SK-N-SH (cell line): ENCODE measurements around the gene KRT23.

Experiments
- POLR2AphosphoS5 ChIP-seq: IDR thresholded peaks from 2 replicates; pipeline ENCODE4 v1.6.1; 2012; ENCODE audit warnings: low read depth, low read length
- YY1 ChIP-seq: IDR thresholded peaks from 2 replicates; pipeline ENCODE4 v1.4.0; 2012; ENCODE audit warnings: low read depth, mild to moderate bottlenecking
- TF ChIP-seq, protein P1 (sequence below): IDR thresholded peaks from 2 replicates; pipeline ENCODE4 v1.4.0; 2012; ENCODE audit warnings: low read depth, borderline replicate concordance
- TF ChIP-seq, protein P2 (sequence below): fragments of 200-600 bp; sonication (generic); IDR thresholded peaks from 2 replicates; pipeline ENCODE4 v1.6.1; 2017; ENCODE audit warnings: antibody characterized with exemption, mild to moderate bottlenecking, moderate library complexity

DNA sequence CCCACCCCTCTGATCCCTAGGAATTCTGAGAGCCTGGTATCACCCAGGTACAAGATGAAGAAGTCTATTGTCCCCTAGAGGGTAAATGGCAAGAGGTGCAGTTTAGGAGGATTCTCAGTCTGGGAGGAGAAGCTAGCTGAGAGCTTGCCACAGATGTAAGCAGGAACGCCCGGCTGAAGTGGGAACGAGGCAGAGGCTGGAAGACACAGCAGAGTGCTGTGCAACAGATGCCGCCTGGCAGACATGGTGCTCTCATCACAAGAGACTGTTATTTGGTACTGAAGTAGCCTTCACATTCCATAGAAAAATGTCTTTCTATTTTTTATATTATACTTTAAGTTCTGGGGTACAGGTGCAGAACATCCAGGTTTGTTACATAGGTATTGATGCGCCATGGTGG, 32.1 kb downstream of the KRT23 start:
- TF ChIP-seq YY1, result no peak
- TF ChIP-seq, protein P1, sequence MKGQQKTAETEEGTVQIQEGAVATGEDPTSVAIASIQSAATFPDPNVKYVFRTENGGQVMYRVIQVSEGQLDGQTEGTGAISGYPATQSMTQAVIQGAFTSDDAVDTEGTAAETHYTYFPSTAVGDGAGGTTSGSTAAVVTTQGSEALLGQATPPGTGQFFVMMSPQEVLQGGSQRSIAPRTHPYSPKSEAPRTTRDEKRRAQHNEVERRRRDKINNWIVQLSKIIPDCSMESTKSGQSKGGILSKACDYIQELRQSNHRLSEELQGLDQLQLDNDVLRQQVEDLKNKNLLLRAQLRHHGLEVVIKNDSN, result no peak
- no peak for TF ChIP-seq POLR2AphosphoS5
- TF ChIP-seq, protein P2, sequence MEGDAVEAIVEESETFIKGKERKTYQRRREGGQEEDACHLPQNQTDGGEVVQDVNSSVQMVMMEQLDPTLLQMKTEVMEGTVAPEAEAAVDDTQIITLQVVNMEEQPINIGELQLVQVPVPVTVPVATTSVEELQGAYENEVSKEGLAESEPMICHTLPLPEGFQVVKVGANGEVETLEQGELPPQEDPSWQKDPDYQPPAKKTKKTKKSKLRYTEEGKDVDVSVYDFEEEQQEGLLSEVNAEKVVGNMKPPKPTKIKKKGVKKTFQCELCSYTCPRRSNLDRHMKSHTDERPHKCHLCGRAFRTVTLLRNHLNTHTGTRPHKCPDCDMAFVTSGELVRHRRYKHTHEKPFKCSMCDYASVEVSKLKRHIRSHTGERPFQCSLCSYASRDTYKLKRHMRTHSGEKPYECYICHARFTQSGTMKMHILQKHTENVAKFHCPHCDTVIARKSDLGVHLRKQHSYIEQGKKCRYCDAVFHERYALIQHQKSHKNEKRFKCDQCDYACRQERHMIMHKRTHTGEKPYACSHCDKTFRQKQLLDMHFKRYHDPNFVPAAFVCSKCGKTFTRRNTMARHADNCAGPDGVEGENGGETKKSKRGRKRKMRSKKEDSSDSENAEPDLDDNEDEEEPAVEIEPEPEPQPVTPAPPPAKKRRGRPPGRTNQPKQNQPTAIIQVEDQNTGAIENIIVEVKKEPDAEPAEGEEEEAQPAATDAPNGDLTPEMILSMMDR, result no peak
